HG03342 (cell line): ENCODE data around the gene RNF213.
"Not testable (repeated sequence)": the region's sequence is repeated elsewhere in the genome, so short reads cannot be mapped to it uniquely, and the experiment has no call there.

Source experiments
- ATAC-seq: cut with Tn5 transposase; IDR thresholded peaks from one replicate; pipeline ENCODE4 v1.9.1; 2021; ENCODE audit warnings: mild to moderate bottlenecking, moderate library complexity; ENCODE audit not compliant: unreplicated experiment

Gene RNF213

GRCh38 chr17:80223838-80224497 lies 36.7 kb upstream of the RNF213 start:
- ATAC-seq: no peak

DNA sequence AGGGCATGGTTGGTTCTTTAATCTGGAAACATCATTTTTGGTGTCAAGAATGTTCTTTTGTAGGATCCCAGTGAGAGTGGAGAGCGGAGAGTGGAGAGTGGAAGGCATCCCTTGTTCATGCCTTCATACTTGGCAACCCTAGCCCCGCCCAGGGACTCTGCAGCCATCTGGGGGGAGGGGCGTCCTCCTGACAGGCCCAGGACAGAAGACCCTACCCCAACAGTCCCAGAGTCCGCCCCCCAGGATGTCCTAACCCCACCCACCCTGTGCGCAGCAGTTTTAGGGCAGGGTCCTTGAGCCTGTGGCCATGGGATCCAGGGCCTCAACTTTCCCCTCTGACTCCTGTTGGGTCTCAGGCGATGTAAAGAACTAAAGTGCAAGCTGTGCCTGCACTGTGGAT lies 36.0 kb upstream of the RNF213 start:
- no peak for ATAC-seq

- no peak for ATAC-seq
Measured at GRCh38 chr17:80225230-80225629, 35.4 kb upstream of the RNF213 start.

DNA sequence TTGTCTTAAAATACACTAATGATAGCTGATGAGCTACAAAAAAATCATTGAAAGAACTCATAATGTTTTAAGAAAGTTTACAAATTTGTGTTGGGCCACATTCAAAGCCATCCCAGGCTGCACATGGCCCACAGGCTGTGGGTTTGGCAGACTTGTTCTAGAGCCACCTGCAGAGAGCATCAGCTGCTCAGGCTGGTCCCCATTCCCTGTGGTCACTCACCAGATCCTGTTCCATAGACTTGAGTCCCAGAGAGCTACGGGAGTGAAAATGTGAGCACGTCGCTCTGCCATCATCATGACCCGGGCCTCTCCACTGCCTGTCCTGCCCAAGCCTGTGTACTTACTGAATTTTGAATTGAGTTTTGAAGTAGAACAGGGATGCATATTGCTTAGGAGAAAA lies 33.5 kb upstream of the RNF213 start:
- ATAC-seq: no peak

- no peak for ATAC-seq
Measured at GRCh38 chr17:80227666-80228065, 33.0 kb upstream of the RNF213 start.

DNA sequence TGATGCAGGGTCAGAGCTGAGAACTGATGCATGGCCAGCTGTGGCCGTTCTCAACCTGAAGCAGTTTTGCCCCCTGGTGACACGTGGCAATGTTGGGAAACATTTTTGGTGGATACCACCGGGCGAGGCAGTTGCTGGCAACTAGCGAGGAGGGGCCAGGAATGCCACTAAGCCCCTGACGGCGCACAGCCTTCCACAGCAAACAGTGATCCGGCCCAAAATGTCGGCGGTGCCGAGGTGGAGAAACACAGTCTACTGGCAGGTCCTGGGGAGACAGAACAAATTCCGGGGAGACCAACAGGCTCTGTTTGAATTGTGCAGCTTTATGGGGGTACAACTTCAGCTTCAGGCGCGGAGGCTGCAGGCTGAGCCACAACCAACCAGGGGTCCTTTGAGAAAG lies 32.2 kb upstream of the RNF213 start:
- ATAC-seq: no peak

DNA sequence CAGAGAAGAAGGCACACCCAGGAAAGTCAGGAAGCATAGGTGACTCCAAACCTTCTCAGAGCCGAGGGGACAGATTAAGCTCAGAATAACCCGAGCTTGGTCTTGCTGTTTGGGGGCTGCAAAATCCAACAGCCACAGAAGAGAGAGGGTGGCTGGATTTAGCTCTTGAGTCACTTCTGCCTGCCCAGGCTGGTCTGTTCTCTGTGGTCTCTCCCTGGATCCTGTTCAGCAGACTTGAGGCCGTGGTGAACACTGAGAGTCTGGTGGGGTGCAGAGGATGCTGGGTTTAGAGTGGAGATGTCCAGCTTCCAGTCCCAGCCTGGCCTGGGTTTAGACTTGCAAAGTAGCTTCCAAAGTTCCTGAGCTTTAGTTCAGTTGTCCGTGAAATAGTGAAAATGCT lies 31.6 kb upstream of the RNF213 start:
- no peak for ATAC-seq

GRCh38 chr17:80232438-80232837 lies 28.2 kb upstream of the RNF213 start:
- ATAC-seq: no peak

DNA sequence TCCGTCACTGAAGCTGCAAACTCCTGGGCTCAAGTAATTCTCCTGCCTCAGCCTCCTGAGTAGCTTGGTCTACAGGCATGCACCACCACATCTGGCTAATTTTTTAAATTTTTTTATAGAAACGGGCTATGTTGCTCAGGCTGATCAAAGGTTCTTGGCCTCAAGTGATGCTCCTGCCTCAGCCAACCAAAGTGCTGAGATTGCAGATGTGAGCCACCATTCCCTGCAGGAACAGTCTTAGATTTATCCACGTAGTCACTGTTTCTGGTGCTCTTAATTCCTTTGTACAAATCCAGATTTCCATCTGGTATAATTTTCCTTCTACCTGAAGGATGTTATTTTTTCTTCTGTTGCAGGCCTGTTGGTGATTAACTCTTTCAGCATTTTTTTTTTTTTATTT lies 27.4 kb upstream of the RNF213 start:
- ATAC-seq: no peak

DNA sequence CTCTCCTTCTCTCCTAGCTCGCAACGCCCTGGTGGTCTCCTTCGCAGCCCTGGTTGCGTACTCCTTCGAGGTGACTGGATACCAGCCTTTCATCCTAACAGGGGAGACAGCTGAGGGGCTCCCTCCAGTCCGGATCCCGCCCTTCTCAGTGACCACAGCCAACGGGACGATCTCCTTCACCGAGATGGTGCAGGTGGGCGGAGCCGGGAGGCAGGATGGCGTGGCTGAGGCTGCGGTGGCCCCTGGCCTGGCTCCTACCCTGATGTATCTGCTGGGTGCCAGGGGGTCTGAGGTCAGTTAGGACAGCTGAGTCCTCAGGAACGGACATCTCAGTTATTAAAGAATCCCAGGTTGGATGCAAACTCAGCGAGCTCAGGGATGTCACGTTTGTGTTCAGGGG lies 23.7 kb upstream of the RNF213 start:
- ATAC-seq: no peak

DNA sequence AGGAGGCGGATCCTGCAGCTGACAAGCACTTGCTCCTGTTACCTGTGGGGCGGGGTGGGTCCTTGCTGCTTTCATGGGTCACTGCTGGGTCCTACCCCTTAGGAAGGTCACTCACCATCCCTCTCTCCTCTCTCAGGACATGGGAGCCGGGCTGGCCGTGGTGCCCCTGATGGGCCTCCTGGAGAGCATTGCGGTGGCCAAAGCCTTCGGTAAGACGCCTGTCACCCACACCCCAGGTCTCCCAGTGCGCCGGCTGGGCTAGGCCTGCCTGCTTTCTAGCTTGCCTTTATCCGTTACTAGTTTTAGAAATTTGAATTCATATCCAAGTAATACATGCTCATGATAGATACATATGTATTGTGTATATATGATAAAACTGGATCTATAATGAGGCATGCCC lies 23.3 kb upstream of the RNF213 start:
- no peak for ATAC-seq

- ATAC-seq: no peak
Measured at GRCh38 chr17:80242505-80242904, 18.1 kb upstream of the RNF213 start.

GRCh38 chr17:80243526-80244433 lies 16.9 kb upstream of the RNF213 start:
- no peak for ATAC-seq

GRCh38 chr17:80244448-80244847 lies 16.2 kb upstream of the RNF213 start:
- not testable (repeated sequence) for ATAC-seq

GRCh38 chr17:80244871-80245509 lies 15.7 kb upstream of the RNF213 start:
- ATAC-seq: no peak

DNA sequence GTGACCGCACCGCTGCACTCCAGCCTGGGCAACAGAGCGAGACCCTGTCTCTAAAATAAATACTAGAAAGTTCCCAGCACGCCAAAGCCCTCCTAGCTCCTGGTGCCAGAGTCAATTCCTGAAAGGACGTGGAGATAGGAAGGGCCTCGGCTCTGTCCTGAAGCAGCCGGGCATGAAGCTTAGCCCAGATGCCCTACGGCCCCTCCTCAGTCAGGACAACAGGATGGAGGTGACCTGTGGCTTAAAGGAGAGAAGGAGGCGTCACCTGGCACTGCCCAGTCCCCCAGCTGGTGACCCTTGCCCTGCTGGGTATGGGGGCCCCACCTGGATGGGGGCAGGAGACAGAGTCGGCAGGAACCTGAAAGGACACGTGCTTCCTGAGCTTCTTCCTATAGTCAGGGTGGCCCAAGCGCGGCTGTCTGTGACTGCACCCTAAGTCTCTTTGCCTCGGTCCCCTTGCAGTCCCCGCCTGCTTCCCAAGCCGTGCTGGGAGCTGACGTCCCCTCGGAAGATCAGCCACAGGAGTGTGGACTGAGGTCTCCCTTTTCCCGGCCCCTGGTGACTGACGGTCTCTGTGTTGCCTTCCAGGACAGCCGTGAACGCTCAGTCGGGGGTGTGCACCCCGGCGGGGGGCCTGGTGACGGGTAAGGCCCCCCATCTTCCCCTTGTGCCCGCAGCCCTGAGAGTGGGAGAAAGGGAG lies 14.9 kb upstream of the RNF213 start:
- ATAC-seq: no peak

DNA sequence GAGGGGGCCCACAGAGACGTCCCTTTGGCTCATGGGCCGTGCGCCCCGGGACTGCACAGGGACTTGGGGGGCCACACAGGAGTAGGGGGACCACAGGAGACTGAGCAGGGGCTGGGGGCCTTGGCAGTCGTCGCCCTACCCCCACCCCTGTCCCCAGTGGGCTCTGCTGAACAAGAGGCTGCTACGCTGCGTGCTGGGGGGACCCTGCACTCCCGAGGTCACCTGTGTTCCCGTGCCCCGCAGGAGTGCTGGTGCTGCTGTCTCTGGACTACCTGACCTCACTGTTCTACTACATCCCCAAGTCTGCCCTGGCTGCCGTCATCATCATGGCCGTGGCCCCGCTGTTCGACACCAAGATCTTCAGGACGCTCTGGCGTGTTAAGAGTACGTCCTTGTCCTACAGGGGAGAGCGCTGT lies 14.4 kb upstream of the RNF213 start:
- ATAC-seq: no peak

GRCh38 chr17:80246726-80247125 lies 13.9 kb upstream of the RNF213 start:
- ATAC-seq: no peak

GRCh38 chr17:80247561-80247960 lies 13.1 kb upstream of the RNF213 start:
- no peak for ATAC-seq

DNA sequence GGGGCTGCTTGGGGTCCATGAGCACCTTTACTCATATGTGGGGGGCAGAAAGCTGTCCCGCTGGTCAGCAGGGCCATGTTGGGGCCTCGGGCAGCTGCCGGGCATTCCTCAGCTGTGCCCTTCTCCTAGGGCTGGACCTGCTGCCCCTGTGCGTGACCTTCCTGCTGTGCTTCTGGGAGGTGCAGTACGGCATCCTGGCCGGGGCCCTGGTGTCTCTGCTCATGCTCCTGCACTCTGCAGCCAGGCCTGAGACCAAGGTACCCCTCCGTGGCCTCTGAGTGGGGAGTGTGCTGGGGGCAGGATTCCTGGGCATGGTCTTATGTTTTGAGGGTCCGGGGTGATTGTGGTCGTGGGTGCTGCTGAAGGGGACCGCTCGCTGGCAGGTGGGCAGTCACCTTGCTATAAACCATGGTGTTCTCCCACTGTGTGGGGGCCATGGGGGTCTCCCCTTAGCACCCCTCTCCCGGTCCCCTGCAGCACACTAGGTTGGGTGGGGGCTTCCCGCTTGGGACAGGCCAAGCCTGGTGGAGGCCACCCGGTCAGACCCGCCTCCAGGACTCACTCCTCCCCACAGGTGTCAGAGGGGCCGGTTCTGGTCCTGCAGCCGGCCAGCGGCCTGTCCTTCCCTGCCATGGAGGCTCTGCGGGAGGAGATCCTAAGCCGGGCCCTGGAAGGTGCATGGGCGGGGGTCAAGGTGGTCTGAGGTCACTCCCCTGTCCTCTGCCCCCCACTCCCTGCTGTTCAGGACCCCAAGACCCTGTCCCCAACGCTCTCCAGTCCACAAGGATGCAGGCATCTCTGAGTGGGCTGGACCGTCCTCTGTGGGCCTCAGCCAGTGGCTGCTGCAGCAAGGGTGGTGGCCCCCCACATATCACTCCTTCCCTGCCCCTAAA lies 12.4 kb upstream of the RNF213 start:
- ATAC-seq: no peak
